ENCODE measurements around the gene CALN1.

GRCh38 chr7:71885487-71885886, 526.7 kb downstream of the CALN1 start:
- TF ChIP-seq, protein P1, sequence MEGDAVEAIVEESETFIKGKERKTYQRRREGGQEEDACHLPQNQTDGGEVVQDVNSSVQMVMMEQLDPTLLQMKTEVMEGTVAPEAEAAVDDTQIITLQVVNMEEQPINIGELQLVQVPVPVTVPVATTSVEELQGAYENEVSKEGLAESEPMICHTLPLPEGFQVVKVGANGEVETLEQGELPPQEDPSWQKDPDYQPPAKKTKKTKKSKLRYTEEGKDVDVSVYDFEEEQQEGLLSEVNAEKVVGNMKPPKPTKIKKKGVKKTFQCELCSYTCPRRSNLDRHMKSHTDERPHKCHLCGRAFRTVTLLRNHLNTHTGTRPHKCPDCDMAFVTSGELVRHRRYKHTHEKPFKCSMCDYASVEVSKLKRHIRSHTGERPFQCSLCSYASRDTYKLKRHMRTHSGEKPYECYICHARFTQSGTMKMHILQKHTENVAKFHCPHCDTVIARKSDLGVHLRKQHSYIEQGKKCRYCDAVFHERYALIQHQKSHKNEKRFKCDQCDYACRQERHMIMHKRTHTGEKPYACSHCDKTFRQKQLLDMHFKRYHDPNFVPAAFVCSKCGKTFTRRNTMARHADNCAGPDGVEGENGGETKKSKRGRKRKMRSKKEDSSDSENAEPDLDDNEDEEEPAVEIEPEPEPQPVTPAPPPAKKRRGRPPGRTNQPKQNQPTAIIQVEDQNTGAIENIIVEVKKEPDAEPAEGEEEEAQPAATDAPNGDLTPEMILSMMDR (conservative IDR thresholded peaks at IDR 0.05; ENCODE audit: low read depth in 2 of 2) = no peak
- TF ChIP-seq EZH2 (IDR thresholded peaks at IDR 0.05; ENCODE audit: low read depth, unreplicated experiment) (no peak), POLR2AphosphoS5 (IDR thresholded peaks at IDR 0.05; ENCODE audit: low read depth) (no peak), EZH2phosphoT487 (IDR thresholded peaks at IDR 0.05; ENCODE audit: unreplicated experiment) (no peak), JUNB (IDR thresholded peaks at IDR 0.05; ENCODE audit: unreplicated experiment) (no peak)
- TF ChIP-seq, protein P2, sequence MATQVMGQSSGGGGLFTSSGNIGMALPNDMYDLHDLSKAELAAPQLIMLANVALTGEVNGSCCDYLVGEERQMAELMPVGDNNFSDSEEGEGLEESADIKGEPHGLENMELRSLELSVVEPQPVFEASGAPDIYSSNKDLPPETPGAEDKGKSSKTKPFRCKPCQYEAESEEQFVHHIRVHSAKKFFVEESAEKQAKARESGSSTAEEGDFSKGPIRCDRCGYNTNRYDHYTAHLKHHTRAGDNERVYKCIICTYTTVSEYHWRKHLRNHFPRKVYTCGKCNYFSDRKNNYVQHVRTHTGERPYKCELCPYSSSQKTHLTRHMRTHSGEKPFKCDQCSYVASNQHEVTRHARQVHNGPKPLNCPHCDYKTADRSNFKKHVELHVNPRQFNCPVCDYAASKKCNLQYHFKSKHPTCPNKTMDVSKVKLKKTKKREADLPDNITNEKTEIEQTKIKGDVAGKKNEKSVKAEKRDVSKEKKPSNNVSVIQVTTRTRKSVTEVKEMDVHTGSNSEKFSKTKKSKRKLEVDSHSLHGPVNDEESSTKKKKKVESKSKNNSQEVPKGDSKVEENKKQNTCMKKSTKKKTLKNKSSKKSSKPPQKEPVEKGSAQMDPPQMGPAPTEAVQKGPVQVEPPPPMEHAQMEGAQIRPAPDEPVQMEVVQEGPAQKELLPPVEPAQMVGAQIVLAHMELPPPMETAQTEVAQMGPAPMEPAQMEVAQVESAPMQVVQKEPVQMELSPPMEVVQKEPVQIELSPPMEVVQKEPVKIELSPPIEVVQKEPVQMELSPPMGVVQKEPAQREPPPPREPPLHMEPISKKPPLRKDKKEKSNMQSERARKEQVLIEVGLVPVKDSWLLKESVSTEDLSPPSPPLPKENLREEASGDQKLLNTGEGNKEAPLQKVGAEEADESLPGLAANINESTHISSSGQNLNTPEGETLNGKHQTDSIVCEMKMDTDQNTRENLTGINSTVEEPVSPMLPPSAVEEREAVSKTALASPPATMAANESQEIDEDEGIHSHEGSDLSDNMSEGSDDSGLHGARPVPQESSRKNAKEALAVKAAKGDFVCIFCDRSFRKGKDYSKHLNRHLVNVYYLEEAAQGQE (IDR thresholded peaks at IDR 0.05; ENCODE audit: unreplicated experiment) = no peak

Measured in GM23338 (cell line).